Right lung (tissue), 5 donors: ENCODE results near the gene THSD4. TPM values are rescaled to one million over a fixed set of nuclear protein-coding genes. Genes with fewer than 3 reads are reported as not detected.

ENCODE experiments used
- polyA plus RNA-seq, 5 donors: library from polyadenylated mRNA; unstranded; fragments of 120-200 nt; gene quantifications; one replicate each; pipeline versions ENCODE4 v1.2.1 to v1.2.3, GENCODE V29; 2013; ENCODE audit warnings: inconsistent platforms in 1 of 5, low replicate concordance in 1 of 5; ENCODE audit not compliant: insufficient read length in 5 of 5, insufficient read depth in 1 of 5

THSD4 gene
- polyA plus RNA-seq, 5 donors, result 14.0 to 27.2 (median 17.1) TPM

Other genes with a start within 250 kb of the THSD4 start
- gene THAP10, start 223.0 kb upstream of the THSD4 start, polyA plus RNA-seq, result 1 to 10 TPM; 4.8 to 7.3 (median 6.5) TPM
- gene LRRC49, start 222.6 kb upstream of the THSD4 start, polyA plus RNA-seq, result 10 to 100 TPM; 13.3 to 24.3 (median 20.6) TPM